UCSD-AML1 (cell line): ENCODE measurements around the gene ARHGAP19.

Source experiments
- DNase-seq: peaks from one replicate; lab custom pipeline; 2025; ENCODE audit not compliant: unreplicated experiment; lab: John Stamatoyannopoulos, UW

ARHGAP19 gene, protein sequence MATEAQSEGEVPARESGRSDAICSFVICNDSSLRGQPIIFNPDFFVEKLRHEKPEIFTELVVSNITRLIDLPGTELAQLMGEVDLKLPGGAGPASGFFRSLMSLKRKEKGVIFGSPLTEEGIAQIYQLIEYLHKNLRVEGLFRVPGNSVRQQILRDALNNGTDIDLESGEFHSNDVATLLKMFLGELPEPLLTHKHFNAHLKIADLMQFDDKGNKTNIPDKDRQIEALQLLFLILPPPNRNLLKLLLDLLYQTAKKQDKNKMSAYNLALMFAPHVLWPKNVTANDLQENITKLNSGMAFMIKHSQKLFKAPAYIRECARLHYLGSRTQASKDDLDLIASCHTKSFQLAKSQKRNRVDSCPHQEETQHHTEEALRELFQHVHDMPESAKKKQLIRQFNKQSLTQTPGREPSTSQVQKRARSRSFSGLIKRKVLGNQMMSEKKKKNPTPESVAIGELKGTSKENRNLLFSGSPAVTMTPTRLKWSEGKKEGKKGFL

DNA sequence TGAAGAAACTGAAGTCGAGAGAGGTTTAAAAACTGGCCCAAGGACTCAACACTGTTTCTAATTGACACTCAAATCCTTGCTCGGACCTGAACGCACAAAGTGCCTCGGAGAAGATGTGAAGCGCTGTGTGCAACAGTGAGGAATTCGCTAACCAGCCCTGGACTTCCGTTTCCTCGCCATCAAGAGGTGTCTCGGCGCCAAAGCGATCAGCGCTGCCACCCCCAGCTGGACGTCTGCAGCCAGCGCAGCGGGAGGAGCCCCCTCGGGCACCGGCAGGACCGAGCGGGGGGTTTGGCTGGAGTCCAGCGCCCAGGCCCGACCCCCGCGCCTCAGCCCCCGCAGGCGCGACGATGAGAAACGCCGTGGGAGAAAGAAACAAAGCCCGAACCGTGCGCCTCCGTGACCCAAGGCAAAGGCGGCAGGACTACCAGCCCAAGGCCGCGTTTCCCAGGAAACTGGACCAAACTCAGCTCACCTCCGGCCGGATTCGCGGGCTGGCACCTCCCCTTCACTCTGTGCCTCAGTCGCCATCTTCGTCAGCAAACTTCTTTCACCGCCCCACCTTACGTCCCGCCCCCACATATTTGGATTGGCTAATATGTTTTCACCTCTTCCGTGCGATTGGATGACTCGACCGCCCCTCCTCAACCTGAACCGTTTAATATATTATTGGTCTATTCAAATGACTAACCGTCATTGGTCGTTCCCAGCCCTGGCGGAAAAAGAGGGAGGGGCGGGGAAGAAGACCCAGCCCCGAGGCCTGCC, at the start of gene ARHGAP19:
ARHGAP19 (minus strand) TSS at position 541 of the 765 bp plus-strand sequence; CDS start at position 531, 10 bp downstream.
- peak; percentile 92 for DNase-seq

DNA sequence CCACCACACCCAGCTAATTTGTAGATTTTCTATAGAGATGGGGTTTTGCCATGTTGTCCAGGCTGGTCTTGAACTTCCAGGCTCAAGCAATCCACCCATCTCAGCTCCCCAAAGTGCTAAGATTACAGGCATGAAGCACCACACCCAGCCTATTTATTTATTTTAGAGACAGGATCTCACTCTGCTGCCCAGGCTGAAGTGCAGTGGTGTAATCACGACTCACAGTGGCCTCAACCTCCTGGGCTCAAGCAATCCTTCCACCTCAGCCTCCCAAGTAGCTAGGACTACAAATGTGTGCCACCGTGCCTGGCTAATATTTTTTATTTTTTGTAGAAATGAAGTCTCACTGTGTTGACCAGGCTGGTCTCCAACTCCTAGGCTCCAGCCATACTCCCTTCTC, 49.0 kb upstream of the ARHGAP19 start:
- DNase-seq, result no peak

DNA sequence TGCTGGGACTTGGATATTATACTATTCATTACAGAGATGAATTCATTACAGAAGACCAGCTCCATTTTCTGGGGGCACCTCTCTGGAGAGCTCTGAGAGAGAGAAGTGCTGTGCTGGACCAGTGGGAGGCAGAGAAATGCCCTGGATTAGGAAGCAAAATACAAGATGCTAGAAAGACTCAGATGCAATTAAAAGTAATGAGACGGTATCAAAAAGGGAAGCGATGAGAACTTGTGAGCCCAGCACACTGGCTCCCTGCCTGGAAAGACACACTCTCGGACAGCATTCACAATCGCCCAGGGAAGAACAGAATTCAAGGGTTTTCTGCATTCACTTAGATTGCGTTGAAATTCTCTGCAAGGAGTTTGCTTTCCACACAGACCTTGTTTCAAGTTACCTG, 45.6 kb upstream of the ARHGAP19 start:
- no peak for DNase-seq

DNA sequence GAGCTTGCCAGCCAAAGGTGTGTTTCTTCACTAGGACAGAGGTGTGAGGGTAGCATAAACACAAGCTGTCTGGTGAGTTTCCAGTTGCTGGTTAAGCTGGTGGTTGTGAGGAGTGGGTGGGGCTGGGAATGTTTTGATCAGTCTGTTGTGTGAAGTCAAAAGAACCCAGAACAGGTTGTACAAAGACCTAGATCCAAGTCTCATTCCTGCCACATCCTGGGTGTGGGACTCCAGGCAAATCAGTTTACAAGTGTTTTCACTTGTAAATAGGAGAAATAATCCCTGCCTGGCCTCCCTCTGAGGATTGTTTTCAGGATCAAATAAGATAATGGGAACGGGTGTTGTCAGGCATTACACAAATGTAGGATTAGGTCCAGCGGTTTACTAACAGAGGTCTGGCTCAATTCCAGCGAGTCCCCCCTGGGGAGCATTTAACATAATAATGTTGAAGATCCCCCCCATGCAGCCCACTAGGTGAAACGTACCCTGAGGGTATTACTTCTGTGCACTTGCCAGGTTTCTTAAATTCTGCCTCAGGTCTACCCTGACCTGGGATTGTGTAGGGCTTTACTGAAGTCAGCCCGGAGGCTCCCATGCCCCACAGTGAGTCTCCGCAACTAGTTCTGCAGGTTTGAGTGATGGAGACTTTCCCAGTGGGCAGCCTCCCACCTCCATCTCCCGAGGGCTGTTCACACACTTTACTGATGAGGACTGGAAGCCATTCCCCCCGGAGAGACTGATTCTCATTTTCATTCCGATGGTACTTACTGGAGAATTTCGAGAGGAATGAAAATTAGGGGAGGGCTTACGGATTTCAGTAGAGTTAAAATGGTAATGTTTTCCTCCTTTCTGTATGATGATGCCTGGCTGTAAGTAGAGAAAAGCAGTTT, 44.8 kb upstream of the ARHGAP19 start:
- no peak for DNase-seq

DNA sequence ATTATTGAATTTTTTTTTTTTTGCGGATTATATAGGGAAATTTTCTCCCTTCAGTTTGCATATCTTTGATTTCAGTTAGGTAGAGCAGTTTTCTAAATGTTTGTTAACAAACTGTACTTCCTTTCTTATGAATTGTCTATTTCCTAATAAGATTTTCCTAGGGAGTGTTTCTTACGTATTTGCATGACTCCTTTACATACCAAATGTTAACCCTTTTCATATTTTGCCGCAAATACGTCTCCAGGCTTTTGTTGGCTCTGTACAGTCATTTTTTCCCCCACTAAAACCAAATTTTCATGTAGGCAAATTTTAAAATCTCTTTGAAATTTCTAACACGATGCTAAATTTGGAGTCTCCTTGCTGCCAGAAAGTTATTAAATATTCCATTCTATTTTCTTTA, 44.0 kb upstream of the ARHGAP19 start:
- no peak for DNase-seq

GRCh38 chr10:97336006-97336405, 43.6 kb upstream of the ARHGAP19 start:
- DNase-seq, result no peak

DNA sequence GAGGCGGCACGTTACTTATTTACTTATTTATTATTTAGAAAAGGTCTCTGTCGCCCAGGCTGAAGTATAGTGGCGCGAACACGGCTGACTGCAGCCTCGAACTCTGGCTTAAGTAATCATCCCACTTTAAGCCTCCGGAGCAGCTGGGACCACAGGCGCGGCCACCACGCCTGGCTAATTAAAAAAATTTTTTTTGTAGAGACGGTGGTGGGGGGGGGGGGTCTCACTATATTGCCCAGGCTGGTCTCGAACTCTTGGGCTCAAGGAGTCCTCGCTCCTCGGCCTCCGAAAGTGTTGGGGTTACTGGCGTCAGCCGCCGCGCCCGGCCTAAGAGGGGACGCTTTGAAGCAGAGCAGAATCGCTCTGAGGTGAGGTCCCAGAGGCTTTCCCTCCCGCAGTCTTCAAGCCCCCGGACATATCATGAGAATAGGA, 42.8 kb upstream of the ARHGAP19 start:
- DNase-seq, result no peak

DNA sequence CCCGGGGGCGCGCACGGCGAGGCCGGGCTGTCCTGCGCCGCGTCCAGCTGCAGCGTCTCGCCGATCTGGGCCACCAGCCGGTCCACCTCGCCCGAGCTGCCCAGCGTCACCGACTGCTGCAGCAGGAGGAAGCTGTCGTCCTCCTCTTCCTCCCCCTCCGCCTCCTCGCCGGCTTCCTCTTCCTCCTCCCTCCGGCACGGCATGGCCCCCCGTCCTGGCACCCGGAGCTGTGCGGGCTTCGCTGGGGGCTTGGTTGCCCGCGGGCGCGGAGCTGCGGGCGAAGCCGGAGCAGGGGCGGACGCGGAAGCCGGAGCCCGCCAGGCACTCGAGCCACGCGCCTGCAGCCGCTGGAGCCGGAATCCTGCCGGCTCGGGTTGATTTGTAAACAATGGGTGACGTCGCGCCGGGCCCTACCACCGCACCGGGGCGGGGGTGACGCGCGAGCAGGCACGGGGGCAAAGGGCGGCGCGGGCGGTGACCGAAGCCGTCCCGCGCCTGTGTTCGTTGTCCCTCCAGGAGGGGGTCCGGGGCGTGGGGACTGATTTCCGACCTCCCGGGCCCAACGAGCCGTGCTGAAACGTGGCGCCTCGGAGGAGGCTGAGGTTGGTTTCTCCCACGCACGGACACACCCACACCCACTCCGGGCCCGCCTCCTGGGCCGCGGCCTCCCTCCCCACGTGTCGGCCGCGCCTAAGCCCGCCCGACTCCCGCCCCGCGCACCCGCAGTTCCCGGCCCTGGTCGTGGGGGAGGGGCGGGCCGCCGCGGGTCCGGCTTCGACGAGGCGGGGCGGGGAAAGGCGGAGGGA, 42.1 kb upstream of the ARHGAP19 start, which contains the start of gene FRAT2:
FRAT2 (minus strand) TSS at position 360 of the 806 bp plus-strand sequence; CDS start at position 203, 157 bp downstream.
- peak; percentile 92 for DNase-seq

- peak; percentile 61 for DNase-seq
Observed at GRCh38 chr10:97333601-97334369, 41.3 kb upstream of the ARHGAP19 start.

- no peak for DNase-seq
Observed at GRCh38 chr10:97333351-97333600, 40.8 kb upstream of the ARHGAP19 start.

DNA sequence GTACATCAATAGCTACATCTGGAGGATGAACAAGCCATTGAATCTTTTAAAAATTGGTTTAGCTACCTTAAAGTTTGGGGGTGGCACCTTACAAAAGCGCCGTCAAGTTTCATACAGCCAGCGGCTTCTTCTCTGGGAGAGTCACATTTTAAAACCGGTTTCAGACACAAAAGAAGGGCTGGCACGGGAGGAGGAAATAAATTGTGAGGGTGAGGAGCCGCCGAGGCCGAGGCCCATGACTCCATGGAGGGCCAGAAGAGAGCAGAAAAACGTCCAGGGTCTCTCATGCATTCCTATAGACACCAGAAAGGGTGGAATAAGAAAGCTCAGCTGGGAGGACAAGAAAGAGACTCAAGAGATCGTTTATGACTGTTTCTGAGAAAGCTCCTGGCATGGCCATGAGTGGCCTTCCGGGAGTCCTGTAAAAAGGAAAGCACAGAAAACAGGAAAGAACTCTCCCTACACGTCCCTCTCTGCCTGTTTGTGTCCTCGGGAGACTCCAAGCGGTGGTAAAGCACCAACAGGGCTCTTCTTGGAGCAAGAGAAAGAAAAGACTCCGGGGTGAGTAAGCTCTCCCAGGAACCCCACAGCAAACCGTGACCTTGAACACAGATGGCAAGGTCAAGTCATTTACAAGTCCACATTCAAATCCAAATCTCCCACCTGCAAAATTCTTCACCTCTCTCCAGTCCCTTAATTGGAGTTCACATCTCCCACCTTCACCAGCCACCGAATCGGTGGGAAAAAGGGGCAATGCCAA, 40.3 kb upstream of the ARHGAP19 start:
- DNase-seq, result peak; percentile 32

DNA sequence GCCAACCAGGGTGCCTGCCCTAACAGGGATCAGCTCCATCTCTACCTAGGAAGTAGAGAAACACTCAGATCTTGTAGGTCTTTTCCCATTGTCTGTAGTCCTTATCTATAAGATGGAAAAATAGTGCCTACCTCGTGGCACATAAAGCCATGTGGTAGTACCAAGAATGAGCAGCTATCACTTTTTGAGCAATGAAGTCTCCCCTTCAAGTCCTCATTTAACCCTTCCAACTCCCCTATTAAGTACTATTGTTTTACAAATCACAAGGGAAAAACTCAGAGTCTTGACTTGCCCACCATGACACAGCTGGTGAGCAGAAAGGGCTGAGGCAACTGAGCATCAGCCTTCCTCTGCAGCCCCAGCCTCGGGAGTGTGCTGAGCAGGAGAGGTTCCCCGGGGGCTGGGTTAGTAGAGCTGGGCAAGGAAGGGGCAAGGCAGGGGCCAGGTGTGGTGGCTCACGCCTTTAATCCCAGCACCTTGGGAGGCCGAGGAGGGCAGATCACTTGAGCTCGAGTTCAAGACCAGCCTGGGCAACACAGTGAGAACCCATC, 38.8 kb upstream of the ARHGAP19 start:
- DNase-seq, result no peak

GRCh38 chr10:97329766-97330165, 37.3 kb upstream of the ARHGAP19 start:
- DNase-seq, result no peak

GRCh38 chr10:97328646-97329453, 36.4 kb upstream of the ARHGAP19 start:
- DNase-seq, result no peak

DNA sequence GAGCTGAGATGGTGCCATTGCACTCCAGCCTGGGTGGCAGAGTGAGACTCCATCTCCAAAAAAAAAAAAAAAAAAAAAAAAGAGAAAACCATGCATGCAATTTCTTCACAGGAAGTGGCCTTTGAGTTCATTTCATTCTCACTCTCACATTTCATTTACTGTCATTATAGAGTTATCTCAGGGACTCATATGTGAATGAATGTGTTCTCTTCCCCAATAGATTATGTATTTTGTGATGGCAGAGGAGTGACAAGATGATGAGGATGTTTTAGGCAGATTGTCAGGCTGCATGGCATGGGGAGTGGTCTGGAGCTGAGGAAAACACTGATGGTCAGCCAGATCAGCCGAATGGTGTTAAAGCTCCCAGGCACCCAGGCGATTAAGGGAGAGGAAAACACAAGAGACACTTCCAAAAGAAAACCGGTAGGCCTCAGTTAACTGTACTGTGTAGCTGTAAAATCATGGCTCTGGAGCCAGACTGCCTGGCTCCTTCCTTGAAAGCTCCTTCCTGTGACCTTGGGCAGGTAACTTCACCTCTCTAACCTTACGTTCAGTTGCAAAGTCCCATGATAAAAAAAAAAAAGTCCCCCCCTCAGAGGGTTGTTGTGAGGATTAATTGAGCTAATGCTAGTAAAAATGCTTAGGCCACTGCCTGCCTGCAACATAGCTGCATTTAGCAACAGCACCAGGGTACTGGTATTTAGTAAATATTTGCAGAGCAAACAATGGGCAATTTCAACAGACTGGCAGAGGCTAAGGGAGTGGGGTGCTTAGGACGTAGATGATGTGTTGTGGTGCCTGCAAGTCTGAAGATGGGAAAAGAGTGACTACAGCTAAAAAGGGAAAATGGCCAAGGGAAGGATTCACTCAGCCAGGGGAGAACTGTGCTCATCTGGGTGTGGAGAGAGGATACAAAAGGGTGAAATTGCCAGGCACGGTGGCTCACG, 35.2 kb upstream of the ARHGAP19 start:
- no peak for DNase-seq

DNA sequence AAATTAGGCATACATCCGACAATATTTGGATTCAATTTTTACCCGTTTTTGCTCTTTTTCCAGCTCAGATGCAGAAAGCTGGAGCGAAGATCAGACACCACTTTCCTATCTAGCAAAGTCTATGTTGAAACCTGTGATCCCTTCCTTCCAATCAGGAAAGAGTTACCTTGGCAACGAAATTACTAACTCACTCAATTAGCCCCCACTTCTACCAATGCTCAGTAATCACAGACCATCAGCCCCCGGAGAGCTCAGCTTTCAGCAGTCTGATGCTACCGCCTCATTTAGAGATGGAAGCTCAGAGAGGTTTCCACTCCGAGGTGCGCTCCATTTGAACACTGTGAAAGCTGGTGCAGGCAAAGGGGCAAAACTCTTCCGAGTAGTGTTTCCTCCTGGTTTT, 33.3 kb upstream of the ARHGAP19 start:
- DNase-seq, result no peak

- DNase-seq, result no peak
Observed at GRCh38 chr10:97323501-97323900, 31.1 kb upstream of the ARHGAP19 start.
